Measurements from ENCODE around the gene KIAA1217.

The KIAA1217 gene

GRCh38 chr10:24536636-24537035, 327.7 kb downstream of the KIAA1217 start:
- TF ChIP-seq CTCF (IDR thresholded peaks at IDR 0.05; ENCODE audit: borderline replicate concordance, insufficient read depth, low read depth, low read length) = no peak
- H3K4me3 ChIP-seq (ENCODE audit: low read depth, low read length) = no peak overlapping the region

- TF ChIP-seq CTCF (IDR thresholded peaks at IDR 0.05; ENCODE audit: borderline replicate concordance, insufficient read depth, low read depth, low read length) = no peak
- no peak overlapping the region for H3K4me3 ChIP-seq (ENCODE audit: low read depth, low read length)
These were observed 332.4 kb downstream of the KIAA1217 start for GRCh38 chr10:24541239-24541753.

GRCh38 chr10:24542314-24543270, 333.7 kb downstream of the KIAA1217 start:
- TF ChIP-seq CTCF (IDR thresholded peaks at IDR 0.05; ENCODE audit: borderline replicate concordance, insufficient read depth, low read depth, low read length) = no peak
- no peak overlapping the region for H3K4me3 ChIP-seq (ENCODE audit: low read depth, low read length)

- H3K4me3 ChIP-seq (ENCODE audit: low read depth, low read length) = no peak overlapping the region
- no peak for TF ChIP-seq CTCF (IDR thresholded peaks at IDR 0.05; ENCODE audit: borderline replicate concordance, insufficient read depth, low read depth, low read length)
These were observed 335.8 kb downstream of the KIAA1217 start for GRCh38 chr10:24544776-24545175.

GRCh38 chr10:24545585-24545984, 336.6 kb downstream of the KIAA1217 start:
- H3K4me3 ChIP-seq (ENCODE audit: low read depth, low read length) = no peak overlapping the region
- no peak for TF ChIP-seq CTCF (IDR thresholded peaks at IDR 0.05; ENCODE audit: borderline replicate concordance, insufficient read depth, low read depth, low read length)

- no peak overlapping the region for H3K4me3 ChIP-seq (ENCODE audit: low read depth, low read length)
- no peak for TF ChIP-seq CTCF (IDR thresholded peaks at IDR 0.05; ENCODE audit: borderline replicate concordance, insufficient read depth, low read depth, low read length)
These were observed 341.7 kb downstream of the KIAA1217 start for GRCh38 chr10:24550680-24551079.

GRCh38 chr10:24551161-24551560, 342.2 kb downstream of the KIAA1217 start:
- TF ChIP-seq CTCF (IDR thresholded peaks at IDR 0.05; ENCODE audit: borderline replicate concordance, insufficient read depth, low read depth, low read length) = no peak
- no peak overlapping the region for H3K4me3 ChIP-seq (ENCODE audit: low read depth, low read length)

Data from GM12875 (cell line).